Left forelimb (tissue), 1 donor: ENCODE data around the gene IRAK4.
A peak's percentile ranks its signal among the peaks of the same experiment; 100 is the strongest.

Source experiments
- DNase-seq: peaks from one replicate; pipeline ENCODE4 v3.0.0-alpha.2; 2018; ENCODE audit warnings: low spot score

IRAK4 gene

GRCh38 chr12:43766291-43766690 lies 7.5 kb downstream of the IRAK4 start:
- DNase-seq, result no peak

GRCh38 chr12:43776498-43776897 lies 17.7 kb downstream of the IRAK4 start:
- DNase-seq, result no peak

GRCh38 chr12:43786899-43787693 lies 28.3 kb downstream of the IRAK4 start:
- no peak for DNase-seq

- no peak for DNase-seq
These were observed 31.2 kb downstream of the IRAK4 start for GRCh38 chr12:43789941-43790340.

GRCh38 chr12:43795716-43796280 lies 37.0 kb downstream of the IRAK4 start:
- no peak for DNase-seq

GRCh38 chr12:43797561-43798217 lies 38.9 kb downstream of the IRAK4 start:
- no peak for DNase-seq

GRCh38 chr12:43805149-43805859 lies 46.6 kb downstream of the IRAK4 start:
- DNase-seq, result no peak

GRCh38 chr12:43805860-43806736 lies 47.3 kb downstream of the IRAK4 start, which contains the start of gene TWF1:
TSS of gene TWF1 (minus strand) at chr12:43806317. CDS start at chr12:43806245, 72 bp downstream.
- peak; percentile 96 for DNase-seq

- DNase-seq, result no peak
These were observed 48.0 kb downstream of the IRAK4 start for GRCh38 chr12:43806737-43807072.

- no peak for DNase-seq
These were observed 48.6 kb downstream of the IRAK4 start for GRCh38 chr12:43807386-43807785.

GRCh38 chr12:43812057-43812456 lies 53.3 kb downstream of the IRAK4 start:
- DNase-seq, result no peak

- no peak for DNase-seq
These were observed 54.2 kb downstream of the IRAK4 start for GRCh38 chr12:43812926-43813325.

GRCh38 chr12:43815416-43815815 lies 56.7 kb downstream of the IRAK4 start:
- DNase-seq, result no peak

- no peak for DNase-seq
These were observed 57.4 kb downstream of the IRAK4 start for GRCh38 chr12:43816168-43816567.

- DNase-seq, result no peak
These were observed 65.5 kb downstream of the IRAK4 start for GRCh38 chr12:43824207-43824775.

GRCh38 chr12:43826681-43827080 lies 67.9 kb downstream of the IRAK4 start:
- DNase-seq, result no peak

- no peak for DNase-seq
These were observed 68.3 kb downstream of the IRAK4 start for GRCh38 chr12:43827093-43827492.

- no peak for DNase-seq
These were observed 73.9 kb downstream of the IRAK4 start for GRCh38 chr12:43832463-43833168.

GRCh38 chr12:43835264-43835655 lies 76.5 kb downstream of the IRAK4 start:
- no peak for DNase-seq

- DNase-seq, result peak; percentile 89
These were observed 77.1 kb downstream of the IRAK4 start, which contains the start of gene TMEM117 for GRCh38 chr12:43835656-43836474. TSS of gene TMEM117 (plus strand) at chr12:43836081.
